IMR-90 (cell line): ENCODE results near the gene B3GALT4. TPM values are rescaled to one million over a fixed set of nuclear protein-coding genes. Genes with fewer than 3 reads are reported as not detected.

Experiments
- ATAC-seq: fragments of 200-7000 bp; cut with Tn5 transposase; 2 replicates; pipeline ENCODE4 v1.9.1; 2020; ENCODE audit warnings: low read depth, mild to moderate bottlenecking, moderate library complexity
- BruUV-seq: library from RNA; stranded (reverse); fragments of 400-500 nt; replicated peaks from 2 replicates; lab custom pipeline; 2021; lab: Mats Ljungman, UMichigan
- CTCF ChIA-PET: fragments of 300-600 bp; formaldehyde crosslinking; extraction: SDS; loops from one replicate; lab custom pipeline; 2021; ENCODE audit warnings: antibody characterized with exemption; lab: Yijun Ruan, JAX
- POLR2A ChIA-PET: fragments of 300-600 bp; sonication (Branson Sonifier 250); formaldehyde crosslinking; loops from one replicate; lab custom pipeline; 2022; ENCODE audit warnings: antibody characterized with exemption; ENCODE audit not compliant: unreplicated experiment; lab: Charles Lee
- DNase-seq: peaks from one replicate; pipeline ENCODE4 v3.0.0; 2013
- H2AFZ ChIP-seq: replicated peaks from 2 replicates; pipeline ENCODE3; 2013; ENCODE audit warnings: low read length, mild to moderate bottlenecking; ENCODE audit not compliant: poor library complexity
- H2AK5ac ChIP-seq: 2 replicates; pipeline ENCODE4 v1.6.1; 2013; ENCODE audit warnings: low read depth, low read length, inconsistent platforms
- H2AK9ac ChIP-seq: replicated peaks from 2 replicates; pipeline ENCODE3; 2013; ENCODE audit warnings: mild to moderate bottlenecking, low read depth, low read length, moderate library complexity; ENCODE audit not compliant: poor library complexity
- H2BK120ac ChIP-seq: 2 replicates; pipeline ENCODE4 v1.6.1; 2013; ENCODE audit warnings: low read depth, low read length, inconsistent platforms
- H2BK15ac ChIP-seq: 3 replicates; pipeline ENCODE4 v1.6.1; 2013; ENCODE audit warnings: low read depth, low read length, inconsistent platforms
- H2BK20ac ChIP-seq: 2 replicates; pipeline ENCODE4 v1.6.1; 2013; ENCODE audit warnings: low read depth, mild to moderate bottlenecking, inconsistent platforms, low read length, moderate library complexity
- H2BK5ac ChIP-seq: 2 replicates; pipeline ENCODE4 v1.6.1; 2013; ENCODE audit warnings: mild to moderate bottlenecking, low read depth, low read length, inconsistent platforms; ENCODE audit not compliant: poor library complexity, severe bottlenecking
- H3K14ac ChIP-seq: replicated peaks from 2 replicates; pipeline ENCODE4 v1.6.1; 2013; ENCODE audit warnings: low read depth, low read length, inconsistent platforms
- H3K18ac ChIP-seq: 2 replicates; pipeline ENCODE4 v1.6.1; 2013; ENCODE audit warnings: low read depth, low read length, control low read depth
- H3K23ac ChIP-seq: 2 replicates; pipeline ENCODE4 v1.6.1; 2013; ENCODE audit warnings: low read depth, low read length, inconsistent platforms
- H3K27ac ChIP-seq: 2 replicates; pipeline ENCODE4 v1.5.1; 2013; ENCODE audit warnings: mild to moderate bottlenecking, control low read depth, low read length; ENCODE audit not compliant: insufficient read depth
- H3K27me3 ChIP-seq: 2 replicates; pipeline ENCODE4 v1.6.1; 2013; ENCODE audit warnings: low read length; ENCODE audit not compliant: control insufficient read depth, insufficient read depth
- H3K36me3 ChIP-seq: 2 replicates; pipeline ENCODE4 v1.6.1; 2013; ENCODE audit warnings: low read length, mixed read lengths; ENCODE audit not compliant: control insufficient read depth, insufficient read depth
- H3K4ac ChIP-seq: 2 replicates; pipeline ENCODE4 v1.6.1; 2013; ENCODE audit warnings: low read depth, low read length, inconsistent platforms
- H3K4me1 ChIP-seq: 2 replicates; pipeline ENCODE4 v1.6.1; 2013; ENCODE audit warnings: low read length, mixed read lengths; ENCODE audit not compliant: control insufficient read depth, insufficient read depth
- H3K4me2 ChIP-seq: 2 replicates; pipeline ENCODE4 v1.6.1; 2013; ENCODE audit warnings: low read depth, mild to moderate bottlenecking, control low read depth, low read length, moderate library complexity
- H3K4me3 ChIP-seq: 2 replicates; pipeline ENCODE4 v1.5.1; 2013; ENCODE audit warnings: low read depth, mild to moderate bottlenecking, control low read depth, low read length, moderate library complexity; ENCODE audit not compliant: insufficient read depth
- H3K56ac ChIP-seq: 2 replicates; pipeline ENCODE4 v1.6.1; 2013; ENCODE audit warnings: low read length, inconsistent platforms; ENCODE audit not compliant: insufficient read depth; ENCODE audit errors: extremely low read depth
- H3K79me1 ChIP-seq, 2 experiments: 2 replicates each; pipeline ENCODE4 v1.6.1; 2013; ENCODE audit warnings: low read length in 2 of 2, inconsistent platforms in 1 of 2, low read depth in 1 of 2
- H3K9ac ChIP-seq: 2 replicates; pipeline ENCODE4 v1.6.1; 2013; ENCODE audit warnings: low read depth, low read length, control low read depth
- H3K9me1 ChIP-seq: 2 replicates; pipeline ENCODE4 v1.6.1; 2013; ENCODE audit warnings: low read length, inconsistent platforms; ENCODE audit not compliant: insufficient read depth
- H3K9me3 ChIP-seq: 2 replicates; pipeline ENCODE4 v1.6.1; 2013; ENCODE audit warnings: low read length; ENCODE audit not compliant: control insufficient read depth, insufficient read depth
- H4K20me1 ChIP-seq: 2 replicates; pipeline ENCODE4 v1.6.1; 2013; ENCODE audit warnings: low read length, inconsistent platforms; ENCODE audit not compliant: insufficient read depth
- H4K5ac ChIP-seq: 2 replicates; pipeline ENCODE4 v1.6.1; 2013; ENCODE audit warnings: mild to moderate bottlenecking, low read depth, low read length, control low read depth
- H4K8ac ChIP-seq, 2 experiments: 2 replicates each; pipeline ENCODE4 v1.6.1; 2013; ENCODE audit warnings: low read depth in 2 of 2, low read length in 2 of 2, control low read depth in 1 of 2, inconsistent platforms in 1 of 2
- H4K91ac ChIP-seq: 2 replicates; pipeline ENCODE4 v1.6.1; 2013; ENCODE audit warnings: low read depth, low read length, inconsistent platforms; ENCODE audit not compliant: insufficient read depth
- CHD1 ChIP-seq: IDR thresholded peaks from 2 replicates; pipeline ENCODE4 v1.6.1; 2012; ENCODE audit warnings: low read depth, low read length, improper control_type of control experiment
- WGBS, 2 experiments: methylation state at CpG; one replicate each; pipeline versions ENCODE4 v1.1.5 to v1.1.7; 2013; ENCODE audit warnings: missing lambda C conversion rate in 2 of 2; ENCODE audit not compliant: insufficient read length in 1 of 2; ENCODE audit errors: extremely low coverage in 2 of 2; 5-methylcytosine and 5-hydroxymethylcytosine counted together
- dilution Hi-C: fragments of 300-500 bp; cut with HindIII; formaldehyde crosslinking; loops from one replicate; pipeline ENCODE4 v1.14.3; 2018; ENCODE audit warnings: low sequenced_read_pairs; ENCODE audit not compliant: unreplicated experiment
- in situ Hi-C: fragments of 300-500 bp; cut with MboI; formaldehyde crosslinking; loops from 3 replicates; pipeline ENCODE4 v1.14.3; 2019; ENCODE audit warnings: low sequenced_read_pairs, inconsistent platforms, mixed read lengths
- intact Hi-C: fragments of 100-400 bp; cut with micrococcal nuclease; formaldehyde crosslinking; loops from 2 replicates; pipeline ENCODE4 v1.10.0; 2022
- polyA plus RNA-seq, 3 experiments: library from polyadenylated mRNA; depleted of rRNA; stranded (reverse); fragments of >200 nt; gene quantifications; 2 replicates each; pipeline ENCODE4 v1.2.3, GENCODE V29; 2012; ENCODE audit warnings: low replicate concordance in 1 of 3
- total RNA-seq: library from RNA; depleted of rRNA; stranded (reverse); fragments of >200 nt; gene quantifications from 2 replicates; pipeline ENCODE4 v1.2.3, GENCODE V29; 2012

B3GALT4 gene
- total and polyA plus RNA-seq, 2 of the 4 experiments (the other 2 are of a cell fraction) = 0.70 to 0.72 TPM

GRCh38 chr6:33295621-33296369 lies 18.9 kb downstream of the B3GALT4 start:
- Histone ChIP-seq H3K4me1 (no peaks in the 10 kb centered on the region), H2BK20ac (no peak overlapping the region), H3K14ac (no peak overlapping the region), H3K4me2 (no peak overlapping the region), H3K4me3 (no peak overlapping the region), H3K79me1 (peaks cover 13 to 37% of the 10 kb centered on the region in 2 experiments; a peak in 3 of 4 replicates), H3K9me3 (no peaks in the 10 kb centered on the region), H4K91ac (no peak overlapping the region), H3K9me1 (no peaks in the 10 kb centered on the region), H4K8ac (no peak overlapping the region), H3K27ac (no peak overlapping the region), H2BK5ac (no peak overlapping the region), H2AFZ (no peak overlapping the region), H3K18ac (no peak overlapping the region), H3K27me3 (no peaks in the 10 kb centered on the region), H2BK15ac (no peak overlapping the region), H3K4ac (no peak overlapping the region), H3K9ac (no peak overlapping the region), H3K36me3 (peaks cover 30% of the 10 kb centered on the region), H2AK5ac (no peak overlapping the region), H2BK120ac (no peak overlapping the region), H3K23ac (no peak overlapping the region), H2AK9ac (no peak overlapping the region), H4K20me1 (peaks cover 9% of the 10 kb centered on the region), H3K56ac (no peak overlapping the region), H4K5ac (no peak overlapping the region)
- dilution Hi-C loops (no loop called here), intact Hi-C loops (loop anchor here (5.0 kb wide), 1 partner anchor 122 kb away; the partner anchor contains the start of gene CUTA), in situ Hi-C loops (no loop called here)
- ATAC-seq (no peak), DNase-seq (no peak)
- ChIA-PET POLR2A (no interaction called here), CTCF (interaction anchor here (2.0 kb wide), 1 partner anchor 18 kb away, joined by 5 read pairs; the partner anchor contains the start of gene B3GALT4)
- WGBS, 2 experiments = 63% methylated on average over 2 of the region's 15 CpGs; no CpG with 5 or more reads in 1 of the 2 experiments
- no TSS peak for BruUV-seq
- TF ChIP-seq CHD1 = no peak
